Mesothelial cell of epicardium (in vitro differentiated cells): ENCODE measurements around the gene ST8SIA4. TPM values are rescaled to one million over a fixed set of nuclear protein-coding genes. Genes with fewer than 3 reads are reported as not detected.

Experiments
- DNase-seq, 2 experiments: peaks; one replicate each; pipeline ENCODE4 v3.0.0; 2021; ENCODE audit warnings: low spot score in 2 of 2; ENCODE audit not compliant: unreplicated experiment in 2 of 2
- H3K27ac Mint-ChIP-seq: 2 replicates; pipeline ENCODE4 v1.8.0; 2021; ENCODE audit warnings: mixed read lengths
- H3K27me3 Mint-ChIP-seq: 2 replicates; pipeline ENCODE4 v1.8.0; 2021; ENCODE audit warnings: low read depth, mixed read lengths
- H3K36me3 Mint-ChIP-seq: 2 replicates; pipeline ENCODE4 v1.8.0; 2021; ENCODE audit warnings: mixed read lengths
- H3K4me1 Mint-ChIP-seq: 2 replicates; pipeline ENCODE4 v1.8.0; 2021; ENCODE audit warnings: mixed read lengths
- H3K4me3 Mint-ChIP-seq: 2 replicates; pipeline ENCODE4 v1.8.0; 2021; ENCODE audit warnings: mild to moderate bottlenecking, moderate library complexity, mixed read lengths
- H3K9me3 Mint-ChIP-seq: 2 replicates; pipeline ENCODE4 v1.8.0; 2021; ENCODE audit warnings: mixed read lengths
- CTCF ChIP-seq: fragments of 200-600 bp; sonication (generic); IDR thresholded peaks from one replicate; pipeline ENCODE4 v1.5.0; 2021; ENCODE audit warnings: antibody characterized with exemption; ENCODE audit not compliant: unreplicated experiment
- total RNA-seq: library from RNA; stranded (reverse); gene quantifications from 3 replicates; pipeline ENCODE4 v1.2.1, GENCODE V29; 2021

Gene ST8SIA4
- total RNA-seq, 1 donor from 2014 or later: 9.6 TPM

- Mint-ChIP-seq H3K27ac (no peak overlapping the region), H3K27me3 (peaks cover 4% of the 10 kb centered on the region), H3K36me3 (no peaks in the 10 kb centered on the region), H3K9me3 (peaks cover 4% of the 10 kb centered on the region), H3K4me3 (no peak overlapping the region), H3K4me1 (peaks cover 19% of the 10 kb centered on the region)
- DNase-seq: no peak
- no peak for TF ChIP-seq CTCF
Measured at GRCh38 chr5:100775533-100775855, 127.6 kb downstream of the ST8SIA4 start.

- DNase-seq: no peak
- Mint-ChIP-seq H3K27ac (peak overlapping the region; percentile 45), H3K4me1 (peaks cover 18% of the 10 kb centered on the region), H3K4me3 (no peak overlapping the region), H3K36me3 (peaks cover 1% of the 10 kb centered on the region), H3K9me3 (peaks cover 8% of the 10 kb centered on the region), H3K27me3 (peaks cover 4% of the 10 kb centered on the region)
- no peak for TF ChIP-seq CTCF
Measured at GRCh38 chr5:100772548-100772947, 130.5 kb downstream of the ST8SIA4 start.

GRCh38 chr5:100772006-100772405 is 131.1 kb downstream of the ST8SIA4 start:
- no peak overlapping the region for H3K4me3 Mint-ChIP-seq
- no peak for TF ChIP-seq CTCF
- H3K36me3 Mint-ChIP-seq: peaks cover 1% of the 10 kb centered on the region
- peaks cover 8% of the 10 kb centered on the region for H3K9me3 Mint-ChIP-seq
- peaks cover 4% of the 10 kb centered on the region for H3K27me3 Mint-ChIP-seq
- no peak overlapping the region for H3K27ac Mint-ChIP-seq
- DNase-seq: no peak
- H3K4me1 Mint-ChIP-seq: peaks cover 18% of the 10 kb centered on the region

- H3K36me3 Mint-ChIP-seq: peaks cover 1% of the 10 kb centered on the region
- no peak for DNase-seq
- H3K27me3 Mint-ChIP-seq: peaks cover 4% of the 10 kb centered on the region
- H3K27ac Mint-ChIP-seq: no peak overlapping the region
- H3K9me3 Mint-ChIP-seq: peaks cover 8% of the 10 kb centered on the region
- H3K4me3 Mint-ChIP-seq: no peak overlapping the region
- H3K4me1 Mint-ChIP-seq: peaks cover 18% of the 10 kb centered on the region
- no peak for TF ChIP-seq CTCF
Measured at GRCh38 chr5:100771181-100771580, 131.9 kb downstream of the ST8SIA4 start.

GRCh38 chr5:100768221-100768620 is 134.9 kb downstream of the ST8SIA4 start:
- Mint-ChIP-seq H3K27ac (no peak overlapping the region), H3K4me1 (peaks cover 18% of the 10 kb centered on the region), H3K9me3 (peaks cover 4% of the 10 kb centered on the region), H3K36me3 (peaks cover 1% of the 10 kb centered on the region), H3K27me3 (peaks cover 4% of the 10 kb centered on the region), H3K4me3 (no peak overlapping the region)
- no peak for TF ChIP-seq CTCF
- no peak for DNase-seq

- H3K9me3 Mint-ChIP-seq: no peaks in the 10 kb centered on the region
- H3K27ac Mint-ChIP-seq: no peak overlapping the region
- DNase-seq: no peak
- no peaks in the 10 kb centered on the region for H3K36me3 Mint-ChIP-seq
- no peak overlapping the region for H3K4me3 Mint-ChIP-seq
- H3K4me1 Mint-ChIP-seq: peaks cover 8% of the 10 kb centered on the region
- peaks cover 7% of the 10 kb centered on the region for H3K27me3 Mint-ChIP-seq
- TF ChIP-seq CTCF: no peak
Measured at GRCh38 chr5:100762995-100763394, 140.1 kb downstream of the ST8SIA4 start.
